Tibial artery (tissue), 4 donors: Measurements from ENCODE around the gene ID1.
A peak's percentile ranks its signal among the peaks of the same experiment; 100 is the strongest.

Experiments used
- DNase-seq, 2 donors: peaks; one replicate each; pipeline ENCODE4 v3.0.0-alpha.2; 2019
- H3K27ac ChIP-seq, 2 donors: fragments of 200-600 bp; sonication (generic) in 1 of 2; 1 replicate in 1 of 2; 2 replicates in 1 of 2; pipeline ENCODE4 v1.5.1; 2018 to 2019; ENCODE audit warnings: mild to moderate bottlenecking in 1 of 2
- H3K27me3 ChIP-seq, 2 donors: fragments of 200-600 bp; sonication (generic) in 1 of 2; one replicate each; pipeline versions ENCODE4 v1.5.1 to v1.6.0; 2016 to 2019
- H3K36me3 ChIP-seq, 3 donors: fragments of 200-600 bp; sonication (generic) in 2 of 3; one replicate each; pipeline ENCODE4 v1.5.1; 2016 to 2019; ENCODE audit warnings: mild to moderate bottlenecking in 2 of 3
- H3K4me1 ChIP-seq, 4 donors: fragments of 200-600 bp; sonication (generic) in 2 of 4; 1 replicate in 3 of 4; 2 replicates in 1 of 4; pipeline ENCODE4 v1.5.1; 2016 to 2019
- H3K4me3 ChIP-seq, 2 donors: fragments of 200-600 bp; sonication (generic) in 1 of 2; 1 replicate in 1 of 2; 2 replicates in 1 of 2; pipeline ENCODE4 v1.5.1; 2018 to 2019; ENCODE audit warnings: mild to moderate bottlenecking in 2 of 2
- H3K9me3 ChIP-seq, 3 donors: fragments of 200-600 bp; sonication (generic) in 1 of 3; one replicate each; pipeline ENCODE4 v1.5.1; 2016 to 2019
- CTCF ChIP-seq, 2 experiments: fragments of 200-600 bp in 1 of 2; fragments of 450-650 bp in 1 of 2; IDR thresholded peaks; one replicate each; pipeline ENCODE4 v1.5.1; 2017 to 2019; ENCODE audit warnings: antibody characterized with exemption in 2 of 2, mild to moderate bottlenecking in 1 of 2, moderate library complexity in 1 of 2
- intact Hi-C: fragments of 100-400 bp; cut with DNase I; formaldehyde crosslinking; loops from one replicate; pipeline ENCODE4 v1.15.0; 2023; ENCODE audit warnings: low total_unique reads

ID1 gene

DNA sequence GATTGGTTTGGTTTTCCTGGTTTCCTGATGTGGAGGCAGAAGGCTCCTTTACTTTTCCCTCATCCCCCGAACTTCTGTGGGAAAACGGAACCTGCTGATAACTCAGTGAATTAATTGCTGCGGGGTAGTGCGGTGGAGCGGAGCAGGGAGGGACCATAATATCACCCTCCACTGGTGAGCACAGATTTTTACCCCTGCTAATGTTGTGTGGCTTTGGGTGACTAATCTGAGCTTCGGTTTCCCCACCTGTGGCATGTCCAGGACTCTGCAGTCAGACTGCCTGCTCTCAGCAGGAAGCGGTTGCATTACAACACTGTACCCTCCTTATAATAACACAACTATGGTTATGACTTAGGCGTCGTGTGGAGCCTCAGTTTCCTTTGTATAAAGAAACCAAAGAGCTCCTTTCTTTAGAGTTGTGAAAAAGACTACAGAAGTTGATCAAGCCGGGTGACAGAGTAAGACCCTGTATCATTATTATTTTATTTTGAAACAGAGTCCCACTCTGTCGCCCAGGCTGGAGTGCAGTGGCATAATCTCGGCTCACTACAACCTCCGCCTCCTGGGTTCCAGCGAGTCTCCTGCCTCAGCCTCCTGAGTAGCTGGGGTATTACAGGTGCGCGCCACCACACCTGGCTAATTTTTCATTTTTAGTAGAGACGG lies 2.2 kb upstream of the ID1 start:
- Histone ChIP-seq H3K36me3 (peaks cover 0 to 16% (median 0%) of the 10 kb centered on the region in 3 donors), H3K4me1 (peaks cover 0 to 31% (median 17%) of the 10 kb centered on the region in 4 donors), H3K27me3 (no peaks in the 10 kb centered on the region), H3K9me3 (no peaks in the 10 kb centered on the region), H3K4me3 (no peak overlapping the region), H3K27ac (peak overlapping the region; percentile 46 to 94)
- intact Hi-C loops = no loop called here
- TF ChIP-seq CTCF (IDR thresholded peaks at IDR 0.05) = no peak
- DNase-seq = no peak

DNA sequence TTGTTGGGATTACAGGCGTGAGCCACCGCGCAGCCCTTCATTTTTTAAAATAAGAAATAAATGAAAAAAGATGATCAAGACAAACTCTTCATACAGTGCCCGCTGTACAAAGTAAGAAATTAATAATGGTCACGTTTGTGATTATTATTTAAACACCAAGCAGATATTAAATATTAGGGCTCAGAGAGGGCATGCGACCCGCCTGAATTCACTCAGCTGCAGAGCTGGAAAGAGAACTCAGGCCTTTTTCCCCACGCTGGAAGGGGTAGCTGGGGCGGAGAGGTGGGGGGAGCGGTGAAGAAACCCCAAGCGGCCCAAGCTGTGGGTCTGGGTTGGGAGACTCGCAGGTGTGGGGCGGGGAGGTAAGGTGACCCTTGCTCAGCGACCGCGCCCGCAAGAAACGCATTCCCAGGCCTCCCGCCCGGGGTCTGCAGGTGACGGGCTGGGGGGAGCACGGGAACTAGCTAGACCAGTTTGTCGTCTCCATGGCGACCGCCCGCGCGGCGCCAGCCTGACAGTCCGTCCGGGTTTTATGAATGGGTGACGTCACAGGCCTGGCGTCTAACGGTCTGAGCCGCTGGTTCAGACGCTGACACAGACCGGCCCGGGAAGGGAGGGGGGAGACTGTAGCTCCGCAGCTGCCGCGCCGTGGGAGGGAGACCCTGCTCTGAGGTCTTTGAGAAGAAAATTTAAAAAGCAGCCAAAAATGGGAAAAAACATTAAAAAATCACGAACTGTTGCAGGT lies 1.1 kb upstream of the ID1 start:
- peak overlapping the region; percentile 68 to 83 for H3K4me3 ChIP-seq
- H3K4me1 ChIP-seq = peaks cover 0 to 42% (median 28%) of the 10 kb centered on the region in 4 donors
- no peaks in the 10 kb centered on the region for H3K9me3 ChIP-seq
- peaks cover 0 to 16% (median 0%) of the 10 kb centered on the region in 3 donors for H3K36me3 ChIP-seq
- intact Hi-C loops = loop anchor here (2.0 kb wide), 1 partner anchor 31 kb away; no protein-coding TSS in a partner anchor
- H3K27me3 ChIP-seq = no peaks in the 10 kb centered on the region
- peak overlapping the region; percentile 90 to 94 for H3K27ac ChIP-seq
- peak; percentile 97 to 99 for DNase-seq
- TF ChIP-seq CTCF (IDR thresholded peaks at IDR 0.05) = no peak

GRCh38 chr20:31604567-31605030 lies 490 bp upstream of the ID1 start:
- H3K27me3 ChIP-seq = no peaks in the 10 kb centered on the region
- no peaks in the 10 kb centered on the region for H3K9me3 ChIP-seq
- peak overlapping the region; percentile 90 to 94 for H3K27ac ChIP-seq
- peaks cover 0 to 16% (median 0%) of the 10 kb centered on the region in 3 donors for H3K36me3 ChIP-seq
- no peak for TF ChIP-seq CTCF (IDR thresholded peaks at IDR 0.05)
- H3K4me1 ChIP-seq = peaks cover 0 to 46% (median 30%) of the 10 kb centered on the region in 4 donors
- intact Hi-C loops = loop anchor here (2.0 kb wide), 1 partner anchor 32 kb away; no protein-coding TSS in a partner anchor
- H3K4me3 ChIP-seq = peak overlapping the region; percentile 68 to 83
- DNase-seq = no peak

GRCh38 chr20:31605902-31606803 lies 1.1 kb downstream of the ID1 start:
- H3K9me3 ChIP-seq = no peaks in the 10 kb centered on the region
- DNase-seq = peak in 1 of 2 donors; percentile 71
- H3K27me3 ChIP-seq = no peaks in the 10 kb centered on the region
- peaks cover 0 to 16% (median 0%) of the 10 kb centered on the region in 3 donors for H3K36me3 ChIP-seq
- intact Hi-C loops = loop anchor here (2.0 kb wide), 1 partner anchor 33 kb away; no protein-coding TSS in a partner anchor
- TF ChIP-seq CTCF (IDR thresholded peaks at IDR 0.05) = no peak
- H3K27ac ChIP-seq = peak overlapping the region; percentile 90 to 94
- H3K4me1 ChIP-seq = peaks cover 0 to 53% (median 34%) of the 10 kb centered on the region in 4 donors
- H3K4me3 ChIP-seq = peak overlapping the region; percentile 68 to 83
